Ishikawa (cell line): ENCODE measurements around the gene ITGB1.
A peak's percentile ranks its signal among the peaks of the same experiment; 100 is the strongest.

Source experiments
- CEBPB ChIP-seq: IDR thresholded peaks from 2 replicates; pipeline ENCODE4 v1.6.1; 2012
- CREB1 ChIP-seq: IDR thresholded peaks from 2 replicates; pipeline ENCODE4 v1.6.1; 2012; ENCODE audit warnings: low read depth
- EGR1 ChIP-seq: IDR thresholded peaks from 2 replicates; pipeline ENCODE4 v1.6.1; 2012
- EP300 ChIP-seq: IDR thresholded peaks from 2 replicates; pipeline ENCODE4 v1.6.1; 2012; ENCODE audit warnings: borderline replicate concordance
- FOXM1 ChIP-seq: IDR thresholded peaks from 2 replicates; pipeline ENCODE4 v1.6.1; 2012; ENCODE audit warnings: low read depth, borderline replicate concordance
- NFIC ChIP-seq: IDR thresholded peaks from 2 replicates; pipeline ENCODE4 v1.6.1; 2012
- RAD21 ChIP-seq: IDR thresholded peaks from 2 replicates; pipeline ENCODE4 v1.6.1; 2012; ENCODE audit warnings: low read depth
- TAF1 ChIP-seq: IDR thresholded peaks from 2 replicates; pipeline ENCODE4 v1.6.1; 2012; ENCODE audit warnings: low read depth, mild to moderate bottlenecking
- TCF12 ChIP-seq: IDR thresholded peaks from 2 replicates; pipeline ENCODE4 v1.6.1; 2012; ENCODE audit warnings: low read depth
- TEAD4 ChIP-seq: IDR thresholded peaks from 2 replicates; pipeline ENCODE4 v1.6.1; 2012
- YY1 ChIP-seq: IDR thresholded peaks from 2 replicates; pipeline ENCODE4 v1.6.1; 2012; ENCODE audit warnings: low read depth
- ZBTB7A ChIP-seq: IDR thresholded peaks from 2 replicates; pipeline ENCODE4 v1.6.1; 2012; ENCODE audit warnings: low read depth
- TF ChIP-seq, protein P1 (sequence below): IDR thresholded peaks from 2 replicates; pipeline ENCODE4 v1.6.1; 2012
- TF ChIP-seq, protein P2 (sequence below): IDR thresholded peaks from 2 replicates; pipeline ENCODE4 v1.6.1; 2012; ENCODE audit warnings: low read depth, mild to moderate bottlenecking
- TF ChIP-seq, protein P3 (sequence below): IDR thresholded peaks from 2 replicates; pipeline ENCODE4 v1.6.1; 2012

Gene ITGB1

DNA sequence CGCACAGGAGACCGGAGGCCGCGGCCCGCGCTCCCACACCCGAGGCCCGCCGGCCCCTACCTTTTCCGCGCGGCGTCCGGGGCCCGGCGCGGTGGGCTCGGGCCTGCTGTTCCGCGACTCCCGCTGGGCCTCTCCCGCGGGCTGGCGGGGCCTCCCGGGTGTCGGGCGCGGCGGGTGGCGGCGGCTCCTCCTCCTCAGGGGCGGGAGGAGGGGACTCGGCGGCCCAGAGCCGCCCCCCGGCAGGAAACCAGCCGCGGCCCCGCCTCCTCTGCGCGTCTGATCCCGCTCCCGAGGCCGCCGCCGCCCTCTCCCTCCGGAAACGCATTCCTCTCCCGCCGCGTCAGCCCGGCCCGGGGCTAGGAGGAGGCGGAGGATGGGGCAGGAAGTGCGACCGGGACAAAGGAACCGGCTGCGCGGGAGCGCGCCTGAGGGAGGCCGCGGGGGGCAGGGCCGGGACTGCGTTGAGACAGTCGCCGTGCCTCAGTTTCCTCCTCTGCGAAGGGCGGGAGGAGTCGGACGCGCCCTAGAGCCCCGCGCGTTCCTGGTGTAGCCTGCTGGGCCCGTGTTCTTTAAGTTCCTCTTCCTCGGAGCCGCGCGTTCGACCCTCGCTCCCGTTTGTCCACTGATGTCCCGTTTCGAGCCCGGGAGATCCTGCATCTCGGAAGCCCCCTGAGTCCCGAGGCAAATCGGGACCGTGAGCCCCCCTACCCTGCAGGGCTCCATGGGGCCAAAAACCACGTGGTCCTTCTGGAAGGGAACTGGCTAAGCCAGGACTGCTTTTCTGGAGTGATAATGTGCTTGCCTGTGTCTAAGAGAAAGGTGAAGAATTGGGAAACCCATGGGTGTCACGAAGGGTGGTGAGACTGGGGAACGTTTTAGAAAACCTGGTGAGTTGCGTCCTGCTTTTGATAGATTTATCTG lies at the start of gene ITGB1:
Gene ITGB1 (minus strand): TSS at position 146 of the 921 bp plus-strand sequence. CDS start 22,672 bp downstream, outside the sequence.
- TF ChIP-seq CREB1, result peak; percentile 47
- TF ChIP-seq EP300, result peak; percentile 79; the same call in 1 of the 2 replicates
- TF ChIP-seq NFIC, result peak; percentile 44; the same call in 1 of the 2 replicates
- TF ChIP-seq, protein P1, sequence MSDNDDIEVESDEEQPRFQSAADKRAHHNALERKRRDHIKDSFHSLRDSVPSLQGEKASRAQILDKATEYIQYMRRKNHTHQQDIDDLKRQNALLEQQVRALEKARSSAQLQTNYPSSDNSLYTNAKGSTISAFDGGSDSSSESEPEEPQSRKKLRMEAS, result peak; percentile 92
- TF ChIP-seq, protein P2, sequence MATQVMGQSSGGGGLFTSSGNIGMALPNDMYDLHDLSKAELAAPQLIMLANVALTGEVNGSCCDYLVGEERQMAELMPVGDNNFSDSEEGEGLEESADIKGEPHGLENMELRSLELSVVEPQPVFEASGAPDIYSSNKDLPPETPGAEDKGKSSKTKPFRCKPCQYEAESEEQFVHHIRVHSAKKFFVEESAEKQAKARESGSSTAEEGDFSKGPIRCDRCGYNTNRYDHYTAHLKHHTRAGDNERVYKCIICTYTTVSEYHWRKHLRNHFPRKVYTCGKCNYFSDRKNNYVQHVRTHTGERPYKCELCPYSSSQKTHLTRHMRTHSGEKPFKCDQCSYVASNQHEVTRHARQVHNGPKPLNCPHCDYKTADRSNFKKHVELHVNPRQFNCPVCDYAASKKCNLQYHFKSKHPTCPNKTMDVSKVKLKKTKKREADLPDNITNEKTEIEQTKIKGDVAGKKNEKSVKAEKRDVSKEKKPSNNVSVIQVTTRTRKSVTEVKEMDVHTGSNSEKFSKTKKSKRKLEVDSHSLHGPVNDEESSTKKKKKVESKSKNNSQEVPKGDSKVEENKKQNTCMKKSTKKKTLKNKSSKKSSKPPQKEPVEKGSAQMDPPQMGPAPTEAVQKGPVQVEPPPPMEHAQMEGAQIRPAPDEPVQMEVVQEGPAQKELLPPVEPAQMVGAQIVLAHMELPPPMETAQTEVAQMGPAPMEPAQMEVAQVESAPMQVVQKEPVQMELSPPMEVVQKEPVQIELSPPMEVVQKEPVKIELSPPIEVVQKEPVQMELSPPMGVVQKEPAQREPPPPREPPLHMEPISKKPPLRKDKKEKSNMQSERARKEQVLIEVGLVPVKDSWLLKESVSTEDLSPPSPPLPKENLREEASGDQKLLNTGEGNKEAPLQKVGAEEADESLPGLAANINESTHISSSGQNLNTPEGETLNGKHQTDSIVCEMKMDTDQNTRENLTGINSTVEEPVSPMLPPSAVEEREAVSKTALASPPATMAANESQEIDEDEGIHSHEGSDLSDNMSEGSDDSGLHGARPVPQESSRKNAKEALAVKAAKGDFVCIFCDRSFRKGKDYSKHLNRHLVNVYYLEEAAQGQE, result no peak
- peak; percentile 56; the same call in 1 of the 2 replicates for TF ChIP-seq ZBTB7A
- TF ChIP-seq EGR1, result no peak
- TF ChIP-seq YY1, result 0 out of 2 replicates have a peak, but pooled peaks have one; percentile 14
- peak; percentile 70; the same call in 1 of the 2 replicates for TF ChIP-seq TAF1
- no peak; the same call in 1 of the 2 replicates for TF ChIP-seq CEBPB
- TF ChIP-seq TCF12, result peak; percentile 81
- TF ChIP-seq TEAD4, result peak; percentile 89
- no peak for TF ChIP-seq RAD21
- 0 out of 2 replicates have a peak, but pooled peaks have one; percentile 40 for TF ChIP-seq FOXM1
- TF ChIP-seq, protein P3, sequence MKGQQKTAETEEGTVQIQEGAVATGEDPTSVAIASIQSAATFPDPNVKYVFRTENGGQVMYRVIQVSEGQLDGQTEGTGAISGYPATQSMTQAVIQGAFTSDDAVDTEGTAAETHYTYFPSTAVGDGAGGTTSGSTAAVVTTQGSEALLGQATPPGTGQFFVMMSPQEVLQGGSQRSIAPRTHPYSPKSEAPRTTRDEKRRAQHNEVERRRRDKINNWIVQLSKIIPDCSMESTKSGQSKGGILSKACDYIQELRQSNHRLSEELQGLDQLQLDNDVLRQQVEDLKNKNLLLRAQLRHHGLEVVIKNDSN, result peak; percentile 71

DNA sequence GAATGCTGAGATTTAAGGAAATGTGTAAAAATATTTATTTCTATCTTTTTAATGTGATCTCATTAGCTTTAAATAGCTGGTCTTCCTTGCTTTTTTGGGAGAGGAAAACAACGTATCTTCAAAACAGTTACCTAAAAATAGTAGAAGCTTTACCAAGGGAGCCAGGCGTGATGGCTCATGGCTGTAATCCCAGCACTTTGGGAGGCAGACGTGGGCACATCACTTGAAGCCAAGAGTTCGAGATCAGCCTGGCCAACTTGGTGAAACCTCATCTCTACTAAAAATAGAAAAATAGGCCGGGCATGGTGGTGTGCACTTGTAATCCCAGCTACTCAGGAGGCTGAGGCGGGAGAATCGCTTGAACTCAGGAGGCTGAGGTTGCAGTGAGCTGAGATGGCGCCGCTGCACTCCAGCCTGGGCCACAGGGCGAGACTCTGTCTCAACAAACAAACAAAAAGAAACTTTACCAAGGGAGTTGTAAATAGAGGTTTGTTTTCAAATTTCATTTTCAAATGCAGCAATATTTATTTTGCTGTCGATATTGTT lies 48.4 kb upstream of the ITGB1 start:
- no peak for TF ChIP-seq YY1
- TF ChIP-seq, protein P2, result no peak
- no peak for TF ChIP-seq TEAD4
- no peak for TF ChIP-seq FOXM1
- TF ChIP-seq RAD21, result no peak
- no peak for TF ChIP-seq TAF1
- TF ChIP-seq TCF12, result no peak
- TF ChIP-seq, protein P1, result no peak
- no peak for TF ChIP-seq CEBPB
- no peak for TF ChIP-seq EP300
- no peak for TF ChIP-seq CREB1
- TF ChIP-seq, protein P3, result no peak
- TF ChIP-seq ZBTB7A, result no peak
- no peak for TF ChIP-seq EGR1
- no peak for TF ChIP-seq NFIC

DNA sequence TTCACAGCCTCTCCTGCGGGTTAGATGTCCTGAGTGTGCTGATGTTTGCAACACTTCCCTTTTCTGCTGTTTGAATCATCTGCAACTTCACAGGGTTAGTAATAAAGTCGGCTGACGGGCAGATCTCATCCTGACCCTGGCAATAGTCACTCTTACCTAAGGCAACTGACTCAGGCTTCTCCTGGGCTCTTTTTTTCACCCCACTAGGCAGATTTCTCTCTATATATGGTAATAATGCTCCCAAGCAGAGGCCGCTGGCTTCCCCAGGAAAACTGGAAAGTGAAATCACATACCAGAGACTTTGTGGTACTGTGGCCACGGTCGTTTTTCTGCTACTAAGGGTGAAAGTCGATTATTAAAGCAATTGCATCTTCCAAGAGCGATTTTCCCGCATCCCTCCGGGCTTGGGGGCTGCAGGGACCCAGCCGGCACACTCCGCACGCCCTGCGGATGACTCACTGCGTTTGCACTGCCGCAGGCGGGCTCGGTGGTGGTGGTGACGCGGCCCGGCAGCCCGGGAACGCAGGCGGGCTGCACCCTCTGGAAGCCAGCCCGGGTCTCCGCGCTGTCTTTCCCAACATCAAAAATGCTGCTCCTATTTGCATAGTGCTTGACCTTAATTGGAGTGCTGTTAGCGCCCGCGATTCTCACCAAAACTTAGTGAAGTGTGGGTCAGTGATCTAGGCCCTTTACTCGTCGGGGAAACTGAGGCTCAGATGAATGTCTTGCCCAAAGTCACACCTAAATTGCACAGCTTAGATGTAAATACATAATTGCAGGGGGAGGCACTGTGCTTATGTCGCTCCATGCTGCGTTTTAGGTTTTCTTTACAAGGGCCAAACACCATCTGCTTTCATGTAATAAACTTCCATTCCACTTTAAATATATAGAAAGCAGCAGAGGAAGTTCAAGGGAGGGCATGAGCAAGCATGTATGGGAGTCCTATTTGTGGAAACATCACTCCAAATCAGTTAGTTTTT lies 47.6 kb upstream of the ITGB1 start:
- TF ChIP-seq, protein P2, result no peak
- TF ChIP-seq FOXM1, result peak; percentile 43; the same call in 1 of the 2 replicates
- no peak for TF ChIP-seq CEBPB
- no peak for TF ChIP-seq CREB1
- TF ChIP-seq EP300, result peak; percentile 49; the same call in 1 of the 2 replicates
- peak; percentile 96 for TF ChIP-seq ZBTB7A
- TF ChIP-seq EGR1, result no peak
- peak; percentile 67; the same call in 1 of the 2 replicates for TF ChIP-seq TEAD4
- TF ChIP-seq NFIC, result peak; percentile 48
- TF ChIP-seq YY1, result no peak
- no peak for TF ChIP-seq TAF1
- TF ChIP-seq RAD21, result peak; percentile 26; the same call in 1 of the 2 replicates
- TF ChIP-seq, protein P1, result peak; percentile 68
- TF ChIP-seq, protein P3, result no peak
- peak; percentile 84 for TF ChIP-seq TCF12
